ENCODE data around the gene TTLL11. TPM values are rescaled to one million over a fixed set of nuclear protein-coding genes. Genes with fewer than 3 reads are reported as not detected.

Gene TTLL11
- total RNA-seq, 1 donor from 2014 or later, result 4.0 TPM

DNA sequence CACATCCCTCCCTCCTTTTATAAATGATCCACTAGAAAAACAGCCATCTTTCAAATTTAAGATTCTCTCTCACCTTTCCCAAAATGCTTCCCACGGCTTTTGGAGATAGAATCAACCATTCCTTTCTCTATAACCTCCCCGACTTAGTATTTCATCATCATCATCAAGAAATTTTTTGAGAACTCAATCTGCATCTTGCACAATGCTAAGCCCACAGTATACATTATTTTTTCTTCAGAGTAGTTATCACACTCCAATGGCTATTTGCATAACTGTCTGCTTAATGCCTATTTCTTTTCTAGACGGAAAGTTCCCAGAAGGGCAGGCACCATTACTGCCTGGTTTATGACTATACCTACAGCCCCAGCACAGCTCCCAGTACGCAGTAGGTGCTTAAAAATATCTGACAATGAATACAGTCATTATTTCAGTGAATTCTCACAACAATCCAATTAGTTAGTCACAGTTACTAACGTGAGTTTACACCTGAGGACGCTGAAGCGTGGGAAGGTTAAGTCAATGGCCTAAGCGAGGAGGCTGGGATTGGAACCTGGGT, 212.7 kb downstream of the TTLL11 start:
- no peak for DNase-seq (ENCODE audit: low spot score)
- Mint-ChIP-seq H3K9me3 (ENCODE audit: unreplicated experiment) (no peaks in the 10 kb centered on the region), H3K27ac (ENCODE audit: unreplicated experiment) (no peak overlapping the region), H3K27me3 (ENCODE audit: unreplicated experiment) (peaks cover 11% of the 10 kb centered on the region), H3K4me1 (ENCODE audit: unreplicated experiment) (no peaks in the 10 kb centered on the region), H3K36me3 (ENCODE audit: low read depth, unreplicated experiment) (no peaks in the 10 kb centered on the region), H3K4me3 (ENCODE audit: unreplicated experiment) (no peak overlapping the region)
- TF ChIP-seq, protein P1, sequence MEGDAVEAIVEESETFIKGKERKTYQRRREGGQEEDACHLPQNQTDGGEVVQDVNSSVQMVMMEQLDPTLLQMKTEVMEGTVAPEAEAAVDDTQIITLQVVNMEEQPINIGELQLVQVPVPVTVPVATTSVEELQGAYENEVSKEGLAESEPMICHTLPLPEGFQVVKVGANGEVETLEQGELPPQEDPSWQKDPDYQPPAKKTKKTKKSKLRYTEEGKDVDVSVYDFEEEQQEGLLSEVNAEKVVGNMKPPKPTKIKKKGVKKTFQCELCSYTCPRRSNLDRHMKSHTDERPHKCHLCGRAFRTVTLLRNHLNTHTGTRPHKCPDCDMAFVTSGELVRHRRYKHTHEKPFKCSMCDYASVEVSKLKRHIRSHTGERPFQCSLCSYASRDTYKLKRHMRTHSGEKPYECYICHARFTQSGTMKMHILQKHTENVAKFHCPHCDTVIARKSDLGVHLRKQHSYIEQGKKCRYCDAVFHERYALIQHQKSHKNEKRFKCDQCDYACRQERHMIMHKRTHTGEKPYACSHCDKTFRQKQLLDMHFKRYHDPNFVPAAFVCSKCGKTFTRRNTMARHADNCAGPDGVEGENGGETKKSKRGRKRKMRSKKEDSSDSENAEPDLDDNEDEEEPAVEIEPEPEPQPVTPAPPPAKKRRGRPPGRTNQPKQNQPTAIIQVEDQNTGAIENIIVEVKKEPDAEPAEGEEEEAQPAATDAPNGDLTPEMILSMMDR (IDR thresholded peaks at IDR 0.05; ENCODE audit: unreplicated experiment), result no peak

DNA sequence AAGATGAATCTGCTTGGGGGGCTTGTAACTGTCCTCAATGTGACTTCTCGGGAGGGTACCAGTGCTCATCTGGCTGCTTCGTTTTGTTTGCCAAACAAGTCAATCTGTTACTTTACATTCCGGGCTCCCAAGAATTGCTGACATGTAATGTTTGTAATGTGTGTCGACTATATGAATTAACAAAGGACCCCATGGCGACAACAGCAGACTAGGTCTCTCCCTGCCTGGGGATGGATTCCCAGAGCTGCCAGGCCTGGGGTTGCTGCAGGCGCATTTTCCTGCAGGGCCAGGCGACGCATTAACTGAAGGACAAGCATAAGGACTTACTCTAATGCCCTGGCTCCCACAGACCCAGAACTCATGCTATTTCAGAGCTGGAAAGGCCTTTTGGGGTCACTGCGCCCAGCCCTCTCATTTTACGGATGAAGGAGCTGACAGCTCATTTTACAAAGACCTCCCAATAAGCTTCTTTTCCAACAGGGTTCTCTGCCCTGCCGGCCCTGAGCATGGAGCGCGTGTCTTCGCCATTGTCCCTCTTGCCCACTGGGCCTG, 214.8 kb downstream of the TTLL11 start:
- Mint-ChIP-seq H3K9me3 (ENCODE audit: unreplicated experiment) (no peaks in the 10 kb centered on the region), H3K4me1 (ENCODE audit: unreplicated experiment) (no peaks in the 10 kb centered on the region), H3K4me3 (ENCODE audit: unreplicated experiment) (no peak overlapping the region), H3K27ac (ENCODE audit: unreplicated experiment) (no peak overlapping the region), H3K27me3 (ENCODE audit: unreplicated experiment) (no peaks in the 10 kb centered on the region), H3K36me3 (ENCODE audit: low read depth, unreplicated experiment) (no peaks in the 10 kb centered on the region)
- no peak for DNase-seq (ENCODE audit: low spot score)
- TF ChIP-seq, protein P1 (IDR thresholded peaks at IDR 0.05; ENCODE audit: unreplicated experiment), result no peak

GRCh38 chr9:121876658-121877271, 216.3 kb downstream of the TTLL11 start:
- no peak for DNase-seq (ENCODE audit: low spot score)
- Mint-ChIP-seq H3K27ac (ENCODE audit: unreplicated experiment) (no peak overlapping the region), H3K9me3 (ENCODE audit: unreplicated experiment) (no peaks in the 10 kb centered on the region)

DNA sequence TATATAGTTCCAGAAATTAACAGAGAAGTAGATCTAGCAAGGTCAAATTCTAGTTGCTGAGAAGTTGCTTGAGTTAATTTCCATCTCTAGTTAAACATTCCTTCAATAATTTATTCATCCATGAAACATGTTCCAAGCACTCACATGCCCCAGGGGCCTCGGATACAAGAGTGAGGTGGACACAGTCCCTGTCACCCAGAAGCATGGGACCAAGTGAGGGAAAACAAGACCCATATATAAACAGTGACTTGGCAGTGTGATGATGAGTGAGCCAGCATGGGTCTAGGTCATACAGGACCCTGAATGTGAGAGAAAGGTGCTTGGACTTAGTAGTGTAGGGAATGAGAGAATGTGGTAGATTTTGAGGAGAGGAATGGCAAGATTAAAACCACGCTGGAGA, 216.9 kb downstream of the TTLL11 start:
- Mint-ChIP-seq H3K27me3 (ENCODE audit: unreplicated experiment) (peaks cover 2% of the 10 kb centered on the region), H3K4me1 (ENCODE audit: unreplicated experiment) (no peaks in the 10 kb centered on the region), H3K4me3 (ENCODE audit: unreplicated experiment) (no peak overlapping the region), H3K9me3 (ENCODE audit: unreplicated experiment) (no peaks in the 10 kb centered on the region), H3K36me3 (ENCODE audit: low read depth, unreplicated experiment) (no peaks in the 10 kb centered on the region), H3K27ac (ENCODE audit: unreplicated experiment) (no peak overlapping the region)
- DNase-seq (ENCODE audit: low spot score), result no peak
- TF ChIP-seq, protein P1 (IDR thresholded peaks at IDR 0.05; ENCODE audit: unreplicated experiment), result no peak

More at GRCh38 chr9:121876658-121877271, 216.3 kb downstream of the TTLL11 start:
- Mint-ChIP-seq H3K36me3 (ENCODE audit: low read depth, unreplicated experiment) (no peaks in the 10 kb centered on the region), H3K4me1 (ENCODE audit: unreplicated experiment) (no peaks in the 10 kb centered on the region), H3K4me3 (ENCODE audit: unreplicated experiment) (no peak overlapping the region), H3K27me3 (ENCODE audit: unreplicated experiment) (peaks cover 2% of the 10 kb centered on the region)
- TF ChIP-seq, protein P1 (IDR thresholded peaks at IDR 0.05; ENCODE audit: unreplicated experiment), result no peak

DNA sequence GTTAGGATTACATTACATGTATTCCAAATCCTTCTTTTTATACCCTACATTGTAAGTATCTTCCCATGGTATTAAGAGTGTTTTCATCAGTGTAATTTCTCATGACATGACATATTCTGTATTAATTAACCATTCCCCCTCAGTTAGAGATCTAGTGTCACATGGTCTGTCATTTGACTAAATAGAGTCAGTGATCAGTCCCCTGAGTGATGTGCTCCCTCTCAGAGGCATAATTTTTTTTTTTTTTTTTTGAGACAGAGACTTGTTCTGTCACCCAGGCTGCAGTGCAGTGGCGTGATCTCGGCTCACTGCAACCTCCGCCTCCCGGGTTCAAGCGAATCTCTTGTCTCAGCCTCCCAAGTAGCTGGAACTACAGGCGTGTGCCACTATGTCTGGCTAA, 218.6 kb downstream of the TTLL11 start:
- Mint-ChIP-seq H3K27me3 (ENCODE audit: unreplicated experiment) (peaks cover 2% of the 10 kb centered on the region), H3K4me1 (ENCODE audit: unreplicated experiment) (no peaks in the 10 kb centered on the region), H3K27ac (ENCODE audit: unreplicated experiment) (no peak overlapping the region), H3K9me3 (ENCODE audit: unreplicated experiment) (no peaks in the 10 kb centered on the region), H3K36me3 (ENCODE audit: low read depth, unreplicated experiment) (no peaks in the 10 kb centered on the region), H3K4me3 (ENCODE audit: unreplicated experiment) (no peak overlapping the region)
- no peak for DNase-seq (ENCODE audit: low spot score)
- TF ChIP-seq, protein P1 (IDR thresholded peaks at IDR 0.05; ENCODE audit: unreplicated experiment), result no peak
